Neural cell (in vitro differentiated cells): ENCODE measurements around the gene ADPRHL1. TPM values are rescaled to one million over a fixed set of nuclear protein-coding genes. Genes with fewer than 3 reads are reported as not detected.

Experiments used
- H2AFZ ChIP-seq: fragments of 200-600, 300-800 bp; sonication (generic), shearing (Covaris generic); 2 replicates; pipeline ENCODE4 v1.6.0; 2014; ENCODE audit warnings: low read depth, mild to moderate bottlenecking, antibody characterized with exemption, low read length, moderate library complexity
- H3F3A ChIP-seq: fragments of 200-600 bp; shearing (Covaris generic); 2 replicates; pipeline ENCODE4 v1.6.1; 2016; ENCODE audit warnings: mild to moderate bottlenecking, moderate library complexity, mixed read lengths, antibody characterized with exemption, low read length; ENCODE audit not compliant: insufficient read depth, poor library complexity, severe bottlenecking
- H3K27ac ChIP-seq: fragments of 200-600, 300-800 bp; sonication (generic), shearing (Covaris generic); 2 replicates; pipeline ENCODE4 v1.5.1; 2014; ENCODE audit warnings: mild to moderate bottlenecking, low read length, moderate library complexity
- H3K27me3 ChIP-seq: fragments of 300-800, 200-600 bp; sonication (generic), shearing (Covaris generic); 2 replicates; pipeline ENCODE4 v1.6.0; 2014; ENCODE audit warnings: mild to moderate bottlenecking, low read depth, low read length, moderate library complexity; ENCODE audit not compliant: insufficient read depth
- H3K36me3 ChIP-seq: fragments of 300-800, 200-600 bp; sonication (generic), shearing (Covaris generic); 2 replicates; pipeline ENCODE4 v1.5.1; 2014; ENCODE audit warnings: mild to moderate bottlenecking, antibody characterized with exemption, low read length, moderate library complexity; ENCODE audit not compliant: insufficient read depth
- H3K4me2 ChIP-seq: fragments of 300-800, 200-600 bp; sonication (generic), shearing (Covaris generic); 2 replicates; pipeline ENCODE4 v1.6.0; 2014; ENCODE audit warnings: mild to moderate bottlenecking, low read length
- H3K4me3 ChIP-seq: fragments of 300-800, 200-600 bp; sonication (generic), shearing (Covaris generic); 2 replicates; pipeline ENCODE4 v1.5.1; 2014; ENCODE audit warnings: mild to moderate bottlenecking, low read length, moderate library complexity
- H3K79me2 ChIP-seq: fragments of 200-600 bp; shearing (Covaris generic); replicated peaks from 2 replicates; pipeline ENCODE4 v1.6.0; 2014; ENCODE audit warnings: mild to moderate bottlenecking, low read length, moderate library complexity; ENCODE audit not compliant: insufficient read depth
- H3K9ac ChIP-seq: fragments of 300-800, 200-600 bp; sonication (generic), shearing (Covaris generic); 2 replicates; pipeline ENCODE4 v1.6.1; 2016; ENCODE audit warnings: mild to moderate bottlenecking, low read length, mixed read lengths
- H3K9me2 ChIP-seq: fragments of 200-600 bp; shearing (Covaris generic); 2 replicates; pipeline ENCODE4 v1.6.1; 2016; ENCODE audit warnings: mild to moderate bottlenecking, low read length, mixed read lengths; ENCODE audit not compliant: insufficient read depth
- H3K9me3 ChIP-seq: fragments of 200-600, 300-800 bp; sonication (generic), shearing (Covaris generic); 2 replicates; pipeline ENCODE4 v1.6.1; 2016; ENCODE audit warnings: mild to moderate bottlenecking, mixed run types, low read length, moderate library complexity, mixed read lengths
- H4K20me1 ChIP-seq: fragments of 200-600 bp; shearing (Covaris generic); 2 replicates; pipeline ENCODE4 v1.6.1; 2016; ENCODE audit warnings: mild to moderate bottlenecking, mixed run types; ENCODE audit not compliant: insufficient read depth
- EP300 ChIP-seq: fragments of 450-650 bp; conservative IDR thresholded peaks from 2 replicates; pipeline ENCODE4 v1.6.1; 2014; ENCODE audit warnings: antibody characterized with exemption, mild to moderate bottlenecking, moderate library complexity; ENCODE audit not compliant: poor library complexity, severe bottlenecking
- EZH2 ChIP-seq: fragments of 200-600, 300-800 bp; shearing (Covaris generic), sonication (generic); IDR thresholded peaks from 2 replicates; pipeline ENCODE4 v1.6.1; 2014; ENCODE audit warnings: antibody characterized with exemption, low read length, borderline replicate concordance, mild to moderate bottlenecking; ENCODE audit not compliant: insufficient read depth, poor library complexity, severe bottlenecking
- MXI1 ChIP-seq: fragments of 450-650 bp; conservative IDR thresholded peaks from 2 replicates; pipeline ENCODE4 v1.6.1; 2014; ENCODE audit warnings: antibody characterized with exemption, mild to moderate bottlenecking; ENCODE audit not compliant: poor library complexity, severe bottlenecking
- POLR2AphosphoS5 ChIP-seq: IDR thresholded peaks from 2 replicates; pipeline ENCODE4 v1.6.1; 2012
- RAD21 ChIP-seq: fragments of 450-650 bp; conservative IDR thresholded peaks from 2 replicates; pipeline ENCODE4 v1.6.1; 2014; ENCODE audit warnings: antibody characterized with exemption, mild to moderate bottlenecking, moderate library complexity
- SMC3 ChIP-seq: fragments of 450-650 bp; conservative IDR thresholded peaks from 2 replicates; pipeline ENCODE4 v1.6.1; 2014; ENCODE audit warnings: antibody characterized with exemption, mild to moderate bottlenecking, moderate library complexity; ENCODE audit not compliant: poor library complexity
- TAF1 ChIP-seq: IDR thresholded peaks from 2 replicates; pipeline ENCODE4 v1.6.1; 2012; ENCODE audit warnings: low read depth
- polyA plus RNA-seq: library from polyadenylated mRNA; depleted of rRNA; stranded (reverse); fragments of >200 nt; gene quantifications from 2 replicates; pipeline ENCODE4 v1.2.3, GENCODE V29; 2014
- TF ChIP-seq, protein P1 (sequence below): fragments of 450-650 bp; IDR thresholded peaks from 2 replicates; pipeline ENCODE4 v1.5.1; 2014; ENCODE audit warnings: antibody characterized with exemption, mild to moderate bottlenecking, moderate library complexity; ENCODE audit not compliant: poor library complexity, severe bottlenecking
- TF ChIP-seq, protein P2 (sequence below): IDR thresholded peaks from 2 replicates; pipeline ENCODE4 v1.6.1; 2012; ENCODE audit warnings: borderline replicate concordance

The ADPRHL1 gene
- polyA plus RNA-seq, 1 donor from 2014 or later: 1.1 TPM

DNA sequence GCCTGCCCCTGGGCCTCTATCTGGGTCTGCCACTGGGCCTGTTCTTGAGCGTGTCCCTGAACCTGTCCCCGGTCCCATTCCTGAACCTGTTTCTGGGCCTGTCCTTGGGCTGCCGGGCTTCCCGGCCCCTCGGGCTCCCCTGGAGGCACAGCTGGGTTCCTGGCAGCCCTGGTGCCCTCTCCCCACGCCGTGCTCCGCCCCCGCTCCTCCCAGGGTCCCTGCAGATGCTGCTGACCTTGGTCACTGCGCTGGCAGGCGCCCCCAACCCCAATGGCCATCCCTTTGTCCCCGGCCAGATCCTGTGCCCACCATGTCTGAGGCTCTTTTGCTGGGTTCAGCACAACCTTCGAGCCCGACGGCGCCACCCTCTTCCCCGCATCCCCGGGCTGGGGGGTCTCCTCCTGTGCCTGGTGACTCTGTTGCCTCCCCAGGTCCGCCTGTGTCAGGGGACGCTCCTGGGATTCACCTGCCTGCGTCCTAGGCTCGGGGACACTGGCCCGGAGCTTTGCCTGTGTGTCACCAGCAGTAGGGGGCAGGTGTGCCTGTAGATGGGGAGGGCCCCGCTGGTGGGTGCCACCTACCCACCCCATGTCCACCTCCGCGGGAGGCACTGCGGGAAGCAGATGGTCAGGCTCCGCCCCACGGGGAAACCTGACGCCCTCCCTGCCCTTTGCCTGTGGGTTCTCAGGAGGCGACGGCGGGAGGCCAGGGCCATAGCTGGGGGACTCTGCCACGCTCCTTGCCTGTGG is 48.4 kb downstream of the ADPRHL1 start:
- TF ChIP-seq MXI1 (no peak), EZH2 (no peak), EP300 (no peak), POLR2AphosphoS5 (no peak), RAD21 (no peak)
- TF ChIP-seq, protein P1, sequence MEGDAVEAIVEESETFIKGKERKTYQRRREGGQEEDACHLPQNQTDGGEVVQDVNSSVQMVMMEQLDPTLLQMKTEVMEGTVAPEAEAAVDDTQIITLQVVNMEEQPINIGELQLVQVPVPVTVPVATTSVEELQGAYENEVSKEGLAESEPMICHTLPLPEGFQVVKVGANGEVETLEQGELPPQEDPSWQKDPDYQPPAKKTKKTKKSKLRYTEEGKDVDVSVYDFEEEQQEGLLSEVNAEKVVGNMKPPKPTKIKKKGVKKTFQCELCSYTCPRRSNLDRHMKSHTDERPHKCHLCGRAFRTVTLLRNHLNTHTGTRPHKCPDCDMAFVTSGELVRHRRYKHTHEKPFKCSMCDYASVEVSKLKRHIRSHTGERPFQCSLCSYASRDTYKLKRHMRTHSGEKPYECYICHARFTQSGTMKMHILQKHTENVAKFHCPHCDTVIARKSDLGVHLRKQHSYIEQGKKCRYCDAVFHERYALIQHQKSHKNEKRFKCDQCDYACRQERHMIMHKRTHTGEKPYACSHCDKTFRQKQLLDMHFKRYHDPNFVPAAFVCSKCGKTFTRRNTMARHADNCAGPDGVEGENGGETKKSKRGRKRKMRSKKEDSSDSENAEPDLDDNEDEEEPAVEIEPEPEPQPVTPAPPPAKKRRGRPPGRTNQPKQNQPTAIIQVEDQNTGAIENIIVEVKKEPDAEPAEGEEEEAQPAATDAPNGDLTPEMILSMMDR: no peak
- TF ChIP-seq, protein P2, sequence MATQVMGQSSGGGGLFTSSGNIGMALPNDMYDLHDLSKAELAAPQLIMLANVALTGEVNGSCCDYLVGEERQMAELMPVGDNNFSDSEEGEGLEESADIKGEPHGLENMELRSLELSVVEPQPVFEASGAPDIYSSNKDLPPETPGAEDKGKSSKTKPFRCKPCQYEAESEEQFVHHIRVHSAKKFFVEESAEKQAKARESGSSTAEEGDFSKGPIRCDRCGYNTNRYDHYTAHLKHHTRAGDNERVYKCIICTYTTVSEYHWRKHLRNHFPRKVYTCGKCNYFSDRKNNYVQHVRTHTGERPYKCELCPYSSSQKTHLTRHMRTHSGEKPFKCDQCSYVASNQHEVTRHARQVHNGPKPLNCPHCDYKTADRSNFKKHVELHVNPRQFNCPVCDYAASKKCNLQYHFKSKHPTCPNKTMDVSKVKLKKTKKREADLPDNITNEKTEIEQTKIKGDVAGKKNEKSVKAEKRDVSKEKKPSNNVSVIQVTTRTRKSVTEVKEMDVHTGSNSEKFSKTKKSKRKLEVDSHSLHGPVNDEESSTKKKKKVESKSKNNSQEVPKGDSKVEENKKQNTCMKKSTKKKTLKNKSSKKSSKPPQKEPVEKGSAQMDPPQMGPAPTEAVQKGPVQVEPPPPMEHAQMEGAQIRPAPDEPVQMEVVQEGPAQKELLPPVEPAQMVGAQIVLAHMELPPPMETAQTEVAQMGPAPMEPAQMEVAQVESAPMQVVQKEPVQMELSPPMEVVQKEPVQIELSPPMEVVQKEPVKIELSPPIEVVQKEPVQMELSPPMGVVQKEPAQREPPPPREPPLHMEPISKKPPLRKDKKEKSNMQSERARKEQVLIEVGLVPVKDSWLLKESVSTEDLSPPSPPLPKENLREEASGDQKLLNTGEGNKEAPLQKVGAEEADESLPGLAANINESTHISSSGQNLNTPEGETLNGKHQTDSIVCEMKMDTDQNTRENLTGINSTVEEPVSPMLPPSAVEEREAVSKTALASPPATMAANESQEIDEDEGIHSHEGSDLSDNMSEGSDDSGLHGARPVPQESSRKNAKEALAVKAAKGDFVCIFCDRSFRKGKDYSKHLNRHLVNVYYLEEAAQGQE: no peak
- no peaks in the 10 kb centered on the region for H3F3A ChIP-seq
- H3K9ac ChIP-seq: no peak overlapping the region
- no peaks in the 10 kb centered on the region for H3K79me2 ChIP-seq
- H3K9me2 ChIP-seq: no peaks in the 10 kb centered on the region
- H2AFZ ChIP-seq: no peak overlapping the region
- H3K36me3 ChIP-seq: no peaks in the 10 kb centered on the region
- no peaks in the 10 kb centered on the region for H4K20me1 ChIP-seq
- no peak overlapping the region for H3K4me2 ChIP-seq
- H3K27me3 ChIP-seq: no peaks in the 10 kb centered on the region
- H3K9me3 ChIP-seq: no peaks in the 10 kb centered on the region
- H3K27ac ChIP-seq: no peak overlapping the region
- H3K4me3 ChIP-seq: no peak overlapping the region

DNA sequence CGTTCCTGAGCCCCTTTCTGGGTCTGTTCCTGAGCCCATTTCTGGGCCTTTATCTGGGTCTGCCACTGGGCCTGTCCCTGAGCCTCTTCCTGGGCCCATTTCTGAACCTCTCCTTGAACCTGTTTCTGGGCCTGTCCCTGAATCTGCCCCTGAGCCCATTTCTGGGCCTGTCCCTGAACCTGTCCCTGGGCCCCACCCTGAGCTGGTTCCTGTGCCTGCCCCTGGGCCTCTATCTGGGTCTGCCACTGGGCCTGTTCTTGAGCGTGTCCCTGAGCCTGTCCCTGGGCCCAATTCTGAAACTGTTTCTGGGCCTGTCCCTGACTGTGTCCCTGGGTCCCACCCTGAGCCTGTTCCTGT is 48.9 kb downstream of the ADPRHL1 start:
- Histone ChIP-seq H3F3A (no peaks in the 10 kb centered on the region), H3K36me3 (no peaks in the 10 kb centered on the region), H3K27ac (no peak overlapping the region), H3K4me3 (no peak overlapping the region), H2AFZ (no peak overlapping the region), H4K20me1 (no peaks in the 10 kb centered on the region), H3K27me3 (no peaks in the 10 kb centered on the region), H3K9me3 (no peaks in the 10 kb centered on the region), H3K9ac (no peak overlapping the region), H3K9me2 (no peaks in the 10 kb centered on the region), H3K79me2 (no peaks in the 10 kb centered on the region), H3K4me2 (no peak overlapping the region)
- no peak for TF ChIP-seq TAF1
- TF ChIP-seq, protein P1: no peak
- TF ChIP-seq RAD21: no peak
- TF ChIP-seq EP300: no peak
- no peak for TF ChIP-seq SMC3
- TF ChIP-seq, protein P2: no peak
- no peak for TF ChIP-seq EZH2
- TF ChIP-seq POLR2AphosphoS5: no peak
- TF ChIP-seq MXI1: no peak
